DMS53 treated with DMSO at 0.1 percent for 48 hours (cell line): ENCODE measurements around the gene SLC6A19.

ENCODE experiments used
- DNase-seq: peaks from one replicate; lab custom pipeline; 2025; ENCODE audit not compliant: unreplicated experiment; lab: John Stamatoyannopoulos, UW

The SLC6A19 gene

GRCh38 chr5:1165864-1166263 is 35.5 kb upstream of the SLC6A19 start:
- DNase-seq = no peak

- DNase-seq = no peak
Measured at GRCh38 chr5:1166370-1166769, 35.0 kb upstream of the SLC6A19 start.

GRCh38 chr5:1167361-1167727 is 34.1 kb upstream of the SLC6A19 start:
- DNase-seq = no peak

- DNase-seq = peak; percentile 82
Measured at GRCh38 chr5:1167728-1168709, 33.4 kb upstream of the SLC6A19 start.

- DNase-seq = no peak
Measured at GRCh38 chr5:1168796-1169195, 32.6 kb upstream of the SLC6A19 start.

GRCh38 chr5:1169211-1170115 is 31.9 kb upstream of the SLC6A19 start:
- DNase-seq = no peak

GRCh38 chr5:1171340-1171941 is 30.0 kb upstream of the SLC6A19 start:
- no peak for DNase-seq

GRCh38 chr5:1172007-1172581 is 29.3 kb upstream of the SLC6A19 start:
- no peak for DNase-seq

DNA sequence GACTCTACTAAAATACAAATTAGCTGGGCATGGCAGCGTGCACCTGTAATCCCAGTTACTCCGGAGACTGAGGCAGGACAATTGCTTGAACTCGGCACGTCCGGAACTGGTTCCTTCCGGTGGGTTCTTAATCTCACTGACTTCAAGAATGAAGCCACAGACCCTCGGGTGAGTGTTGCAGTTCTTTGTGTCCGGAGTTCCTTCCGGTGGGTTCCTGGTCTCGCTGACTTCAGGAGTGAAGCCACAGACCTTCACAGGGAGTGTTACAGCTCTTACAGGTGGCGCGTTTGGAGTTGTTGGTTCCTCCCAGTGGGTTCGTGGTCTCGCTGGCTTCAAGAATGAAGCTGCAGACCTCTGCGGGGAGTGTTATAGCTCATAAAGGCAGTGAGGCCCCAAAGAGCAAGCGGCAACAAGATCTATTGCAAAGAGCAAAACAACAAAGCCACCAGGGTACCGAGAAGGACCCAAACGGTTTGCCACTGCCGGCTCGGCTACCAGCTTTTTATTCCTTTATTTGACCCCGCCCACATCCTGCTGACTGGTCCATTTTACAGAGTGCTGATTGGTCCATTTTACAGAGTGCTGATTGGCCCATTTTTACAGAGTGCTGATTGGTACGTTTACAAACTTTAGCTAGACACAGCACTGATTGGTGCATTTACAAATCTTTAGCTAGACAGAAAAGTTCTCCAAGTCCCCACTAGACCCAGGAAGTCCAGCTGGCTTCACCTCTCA is 28.6 kb upstream of the SLC6A19 start:
- DNase-seq = no peak

DNA sequence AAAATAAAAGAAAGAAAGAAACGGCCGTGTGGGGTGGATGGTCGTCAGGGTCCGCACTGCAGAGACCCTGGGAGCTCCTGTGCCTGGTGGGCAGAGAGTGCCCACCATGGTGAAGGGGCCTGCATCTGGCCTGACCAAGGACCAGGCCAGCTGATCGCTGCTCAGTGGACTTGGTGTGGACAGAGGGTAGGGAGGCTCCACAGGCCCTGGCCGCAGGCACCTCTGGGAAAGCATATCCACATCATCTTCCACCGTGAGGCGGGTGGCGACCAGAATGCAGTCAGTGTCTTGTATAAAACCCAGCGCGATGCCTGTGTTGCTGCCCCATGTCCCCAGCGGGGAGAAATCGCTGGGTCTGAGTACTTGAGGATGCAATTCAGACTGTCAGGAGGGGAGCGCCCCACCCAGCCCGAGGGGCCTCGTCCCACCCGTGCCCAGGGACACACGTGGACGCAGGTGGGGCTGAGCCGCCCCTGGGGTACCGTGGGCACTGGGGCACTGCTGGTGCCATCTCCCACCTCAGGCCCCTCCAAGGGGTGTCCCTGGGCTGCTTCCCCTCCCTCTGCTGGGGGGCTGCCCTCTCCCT is 27.8 kb upstream of the SLC6A19 start:
- DNase-seq = no peak

DNA sequence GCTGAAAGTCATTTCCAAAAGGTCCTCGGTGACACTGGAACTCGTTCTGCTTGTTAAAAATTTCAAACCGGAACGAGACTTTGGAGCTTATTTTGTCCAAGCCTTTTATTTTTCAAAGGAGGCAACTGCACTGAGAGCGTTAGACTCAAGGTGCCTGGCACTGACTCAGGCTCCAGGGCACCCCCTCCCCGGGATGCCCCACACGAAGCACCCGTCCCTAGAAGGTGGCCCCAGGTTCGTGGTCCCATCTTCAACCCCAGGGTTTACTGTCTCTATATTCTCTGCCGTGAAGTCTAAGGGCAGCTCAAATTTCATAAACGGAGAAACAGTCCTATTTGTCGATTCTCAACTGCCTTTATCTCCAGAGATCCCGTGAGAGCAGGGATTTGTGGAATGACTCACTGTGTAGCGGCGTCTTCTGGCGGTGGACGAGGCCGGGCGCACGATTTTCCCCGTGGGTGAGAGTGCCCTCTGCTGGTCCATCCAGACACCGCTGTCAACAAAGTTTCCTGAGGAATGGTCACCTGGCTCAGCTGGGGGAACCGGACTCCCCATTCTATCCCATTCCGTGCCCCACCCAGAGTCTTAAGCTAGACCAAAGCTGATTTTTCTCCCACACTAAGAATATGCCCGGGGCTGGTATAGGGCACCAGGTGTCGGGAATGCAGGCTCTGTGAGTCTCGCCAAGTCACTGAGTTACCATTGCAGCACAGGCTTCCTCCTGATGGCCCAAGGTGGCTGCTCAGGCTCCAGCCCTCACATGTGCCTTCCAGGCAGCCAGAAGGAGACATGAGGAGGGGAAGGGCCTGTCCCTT is 27.1 kb upstream of the SLC6A19 start:
- DNase-seq = peak; percentile 92

GRCh38 chr5:1175015-1175414 is 26.4 kb upstream of the SLC6A19 start:
- no peak for DNase-seq

DNA sequence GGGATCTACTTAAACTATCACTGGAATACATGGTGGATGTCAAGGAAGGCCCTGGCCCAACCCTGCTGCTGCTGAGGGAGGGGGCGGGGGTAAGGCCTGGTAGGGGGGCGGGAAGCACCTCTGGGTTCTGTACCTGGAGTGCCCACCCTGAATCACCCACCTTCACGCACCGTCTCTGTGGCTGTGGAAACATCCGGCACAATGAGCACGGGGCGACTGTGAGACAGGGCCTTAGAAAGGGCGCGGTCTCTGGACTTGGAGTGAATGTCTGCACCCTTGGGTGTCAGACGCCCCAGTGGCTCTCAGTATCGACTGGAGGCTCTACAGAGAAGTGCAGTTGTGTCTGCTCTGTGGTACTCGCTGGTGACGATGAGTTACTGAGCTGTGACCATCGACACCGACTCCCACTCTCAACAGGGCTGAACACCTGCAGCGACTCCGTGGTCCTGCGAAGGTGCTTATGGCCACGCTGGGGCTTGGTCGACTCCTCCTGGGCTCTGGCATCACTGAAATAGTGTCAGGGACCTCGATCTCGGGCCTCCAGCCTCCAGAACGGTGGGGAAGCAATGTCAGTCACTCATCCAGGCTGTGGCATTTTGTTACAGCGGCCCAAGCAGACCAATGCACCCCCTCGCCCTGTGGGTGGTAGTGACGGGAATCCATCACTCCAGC is 25.5 kb upstream of the SLC6A19 start:
- no peak for DNase-seq

GRCh38 chr5:1176473-1177391 is 24.7 kb upstream of the SLC6A19 start:
- DNase-seq = no peak

DNA sequence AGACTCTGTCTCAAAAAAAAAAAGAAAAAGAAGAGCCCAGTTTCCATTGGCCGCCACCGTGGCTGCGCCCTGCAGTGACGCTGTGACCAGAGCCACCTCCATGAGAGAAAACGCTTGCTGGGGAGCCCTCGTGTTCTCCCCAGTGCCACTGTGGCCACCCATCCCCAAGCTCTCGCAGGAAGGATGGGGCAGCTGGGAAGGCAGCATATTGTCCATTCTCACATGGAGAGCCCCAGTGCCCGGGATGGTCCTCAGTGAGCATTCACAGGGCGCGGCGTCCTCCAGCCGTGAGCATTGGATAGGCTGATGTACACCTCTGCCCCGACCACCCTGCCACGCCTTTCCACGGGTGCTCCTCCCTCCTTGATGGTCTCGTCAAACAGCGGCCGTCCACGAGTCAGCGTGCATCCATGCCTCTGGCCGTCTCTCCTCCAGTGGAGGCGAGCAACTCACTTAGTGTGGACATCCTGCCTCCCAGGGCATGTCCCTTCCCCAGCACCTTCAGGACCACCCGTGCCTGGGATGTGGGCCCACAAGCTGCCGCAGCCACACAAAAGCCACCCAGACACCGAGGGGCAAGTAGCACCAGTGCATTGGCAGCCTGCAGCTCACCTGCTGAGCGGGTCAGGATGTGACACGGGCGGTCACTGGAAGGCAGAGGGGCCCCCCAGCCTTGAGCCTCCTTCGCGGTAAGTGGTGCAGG is 23.4 kb upstream of the SLC6A19 start:
- no peak for DNase-seq

- DNase-seq = no peak
Measured at GRCh38 chr5:1178529-1179382, 22.6 kb upstream of the SLC6A19 start.
